GM12891 (cell line): ENCODE results near the gene CACNA1S.

Experiments used
- DNase-seq: peaks from one replicate; pipeline ENCODE4 v3.0.0; 2011; ENCODE audit warnings: low spot score; ENCODE audit not compliant: insufficient read length
- FAIRE-seq: peaks from 2 replicates; lab custom pipeline; 2011; peaks lifted over from hg19 to GRCh38; lab: Jason Lieb, UNC
- PAX5 ChIP-seq: IDR thresholded peaks from 2 replicates; pipeline ENCODE4 v1.6.1; 2011; ENCODE audit warnings: low read length, moderate library complexity, mild to moderate bottlenecking; ENCODE audit not compliant: insufficient read depth, severe bottlenecking
- POLR2A ChIP-seq: IDR thresholded peaks from 2 replicates; pipeline ENCODE4 v1.6.1; 2011; ENCODE audit warnings: low read depth, low read length, control low read depth
- POLR2AphosphoS5 ChIP-seq: IDR thresholded peaks from 2 replicates; pipeline ENCODE4 v1.6.1; 2011; ENCODE audit warnings: low read depth, low read length, control low read depth
- POU2F2 ChIP-seq: IDR thresholded peaks from 2 replicates; pipeline ENCODE4 v1.6.1; 2011; ENCODE audit warnings: low read depth, mild to moderate bottlenecking, control low read depth, low read length, moderate library complexity
- SPI1 ChIP-seq: IDR thresholded peaks from 2 replicates; pipeline ENCODE4 v1.6.1; 2011; ENCODE audit warnings: low read depth, low read length, control low read depth
- TAF1 ChIP-seq: IDR thresholded peaks from 2 replicates; pipeline ENCODE4 v1.6.1; 2011; ENCODE audit warnings: low read depth, low read length, control low read depth

CACNA1S gene

DNA sequence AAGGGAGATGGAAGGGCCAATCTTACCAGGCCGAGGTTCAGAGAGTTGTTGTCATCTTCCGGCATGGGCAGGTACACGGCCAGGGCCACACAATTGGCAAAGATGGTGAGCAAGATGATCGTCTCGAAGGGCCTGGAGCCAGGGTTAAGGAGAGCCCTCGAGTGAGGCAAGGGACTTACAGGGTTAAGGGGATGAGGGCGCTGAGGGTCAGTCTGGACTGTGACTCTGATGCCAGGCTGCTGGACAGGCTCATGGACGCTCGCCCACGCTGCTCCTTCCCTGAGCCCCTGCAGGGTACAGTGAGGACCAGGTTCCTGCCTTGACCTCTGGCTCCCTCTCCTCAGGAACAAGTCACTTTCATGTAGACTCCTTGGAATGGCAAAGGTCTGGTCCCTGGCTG lies 2.1 kb downstream of the CACNA1S start:
- TF ChIP-seq POLR2A = no peak
- TF ChIP-seq PAX5 = no peak
- no peak for TF ChIP-seq TAF1
- TF ChIP-seq POLR2AphosphoS5 = no peak
- TF ChIP-seq POU2F2 = no peak
- no peak for TF ChIP-seq SPI1
- no peak for FAIRE-seq
- DNase-seq = no peak

DNA sequence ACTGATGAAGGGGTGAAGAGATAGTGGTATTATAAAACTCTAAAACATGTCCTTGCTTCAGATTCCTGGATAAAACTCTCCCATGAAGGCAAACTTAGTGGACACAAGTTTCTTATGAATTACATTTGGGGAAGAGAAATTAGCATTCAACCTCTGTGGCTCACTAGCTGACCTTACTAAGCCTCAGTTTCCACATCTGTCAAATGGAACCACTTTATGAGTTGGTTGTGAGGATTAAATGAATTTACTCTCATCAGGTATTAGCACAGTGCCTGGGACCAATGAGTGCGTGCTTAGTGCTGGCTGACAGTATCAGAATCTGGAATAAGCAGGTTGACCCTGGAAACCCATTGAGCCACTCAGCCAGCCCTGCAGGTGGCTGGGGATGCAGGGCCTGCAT lies 2.6 kb downstream of the CACNA1S start:
- no peak for TF ChIP-seq POLR2A
- no peak for TF ChIP-seq PAX5
- TF ChIP-seq SPI1 = no peak
- no peak for TF ChIP-seq POLR2AphosphoS5
- no peak for TF ChIP-seq TAF1
- no peak for TF ChIP-seq POU2F2
- FAIRE-seq (no peak), DNase-seq (no peak)

DNA sequence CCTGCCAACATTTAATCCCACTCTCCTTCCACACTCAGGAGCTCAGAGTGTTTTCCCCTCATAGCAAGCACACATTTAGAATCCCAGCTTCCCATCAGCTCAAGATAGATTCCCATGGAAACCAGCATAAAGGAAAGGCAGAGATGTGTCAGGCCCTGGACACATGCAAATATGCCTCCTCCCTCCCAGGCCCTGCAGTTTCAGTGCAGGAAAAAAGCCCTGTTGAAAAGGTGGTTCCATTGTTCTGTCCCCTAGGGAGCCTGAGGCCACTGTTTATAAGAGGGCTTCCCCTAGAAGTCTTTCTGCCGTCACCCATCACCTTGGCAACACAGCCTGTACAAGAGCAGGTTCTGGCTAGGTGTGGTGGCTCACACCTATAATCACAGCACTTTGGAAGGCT lies 3.6 kb downstream of the CACNA1S start:
- FAIRE-seq = no peak
- DNase-seq = no peak

DNA sequence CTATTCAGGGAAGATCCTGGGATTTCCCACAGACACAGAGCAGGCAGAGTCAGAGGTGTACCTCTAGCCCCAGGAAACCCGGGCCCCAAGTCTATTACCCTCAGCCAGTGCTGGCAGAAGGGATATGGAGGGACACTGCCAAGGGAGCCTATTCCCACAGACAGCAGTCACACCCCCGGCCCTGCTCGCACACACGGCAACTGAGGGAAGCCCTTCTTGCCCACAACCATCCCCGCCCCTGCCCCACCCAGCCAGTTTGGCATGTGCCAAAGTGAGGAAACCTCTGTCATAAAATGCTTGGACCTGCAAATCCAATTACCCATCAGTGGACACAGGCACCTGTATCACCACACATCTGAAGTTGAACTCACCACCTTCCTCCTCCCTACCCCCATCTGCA lies 6.5 kb downstream of the CACNA1S start:
- FAIRE-seq = no peak
- DNase-seq = no peak
- TF ChIP-seq POU2F2 = no peak
- no peak for TF ChIP-seq PAX5
- TF ChIP-seq POLR2A = no peak
- no peak for TF ChIP-seq POLR2AphosphoS5
- no peak for TF ChIP-seq TAF1
- TF ChIP-seq SPI1 = no peak

More for the DNA sequence above, 3.6 kb downstream of the CACNA1S start:
- TF ChIP-seq POLR2A (no peak), TAF1 (no peak)

DNA sequence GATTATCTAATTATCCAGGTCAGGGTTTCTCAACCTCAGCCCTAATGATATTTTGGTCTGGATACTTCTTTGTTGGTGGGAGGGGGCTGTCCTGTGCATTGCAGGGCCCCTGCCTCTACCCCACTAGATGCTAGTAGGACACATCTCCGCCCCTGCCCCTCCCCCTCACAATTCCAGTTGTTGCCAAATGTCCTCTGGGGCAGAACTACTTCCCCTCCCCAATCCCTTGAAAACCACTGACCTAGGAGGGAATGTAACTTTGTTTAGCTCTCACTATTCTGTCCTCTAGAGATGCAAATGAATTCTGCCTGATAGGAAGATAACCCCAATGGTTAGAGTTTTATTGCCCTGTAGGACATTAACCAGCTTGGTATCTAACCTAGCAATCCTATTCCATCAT lies 8.1 kb downstream of the CACNA1S start:
- FAIRE-seq (no peak), DNase-seq (no peak)
- no peak for TF ChIP-seq POLR2AphosphoS5
- TF ChIP-seq POU2F2 = no peak
- no peak for TF ChIP-seq POLR2A
- no peak for TF ChIP-seq SPI1
- no peak for TF ChIP-seq PAX5
- no peak for TF ChIP-seq TAF1

DNA sequence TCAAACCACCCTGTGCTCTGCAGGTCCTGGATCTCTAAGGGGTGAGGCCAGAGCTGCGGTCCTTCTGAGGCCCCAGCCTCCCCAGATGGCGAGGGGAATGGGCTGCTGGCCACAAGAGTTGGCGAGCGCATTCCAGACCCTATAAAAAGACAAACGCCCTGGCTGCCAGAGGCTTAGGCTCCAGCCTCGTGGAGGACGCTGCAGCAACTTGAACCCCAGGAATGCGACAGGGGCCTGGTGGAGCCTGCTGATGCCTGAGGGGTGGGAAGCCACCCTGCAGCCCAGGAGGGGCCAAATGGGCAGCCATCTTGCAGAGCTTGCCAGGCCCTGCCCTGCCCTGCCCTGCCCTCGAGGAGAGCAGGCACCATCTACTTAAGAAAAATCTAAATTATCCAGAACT lies 8.6 kb downstream of the CACNA1S start:
- FAIRE-seq (no peak), DNase-seq (no peak)
- TF ChIP-seq POU2F2 = no peak
- TF ChIP-seq SPI1 = no peak
- no peak for TF ChIP-seq TAF1
- no peak for TF ChIP-seq PAX5
- no peak for TF ChIP-seq POLR2A
- no peak for TF ChIP-seq POLR2AphosphoS5

DNA sequence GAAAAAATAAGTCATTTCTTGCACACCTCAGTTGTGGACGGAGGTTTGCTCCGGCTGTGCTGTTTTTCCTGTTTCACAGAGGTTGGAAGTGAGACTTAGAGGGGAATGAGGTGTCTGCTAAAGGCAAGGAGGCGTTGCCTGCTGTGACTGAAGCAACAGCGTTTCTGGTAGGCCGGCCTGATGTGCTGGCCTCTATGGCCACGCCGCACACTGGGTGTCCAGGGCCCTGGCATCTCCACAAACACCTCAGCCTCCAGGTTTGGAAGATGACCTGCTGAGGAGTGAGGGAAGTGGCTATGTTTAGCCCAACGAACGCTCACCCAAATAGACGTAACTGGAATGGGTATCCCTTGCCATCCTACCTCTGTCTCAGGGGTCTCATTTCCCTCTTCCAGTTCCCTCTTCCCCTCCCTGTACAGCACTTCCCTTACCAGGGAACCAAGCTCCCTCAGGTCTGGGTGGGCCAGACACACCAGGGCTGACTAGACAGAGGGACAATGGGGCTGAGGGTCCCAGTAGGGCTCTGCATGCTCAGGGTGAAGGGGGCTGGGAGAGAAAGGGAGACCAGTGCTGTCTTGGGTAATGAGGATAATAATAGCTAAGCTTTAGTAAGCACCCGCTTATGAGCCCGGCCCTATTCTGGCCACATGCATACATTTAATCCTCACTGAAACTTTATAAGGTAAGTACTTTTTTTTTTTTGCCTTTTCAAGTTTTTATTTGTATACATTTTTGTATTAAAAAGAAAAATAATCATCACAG lies 11.9 kb downstream of the CACNA1S start:
- FAIRE-seq (no peak), DNase-seq (no peak)
- TF ChIP-seq SPI1 (no peak), POU2F2 (no peak), TAF1 (no peak), POLR2A (no peak), POLR2AphosphoS5 (no peak), PAX5 (no peak)

DNA sequence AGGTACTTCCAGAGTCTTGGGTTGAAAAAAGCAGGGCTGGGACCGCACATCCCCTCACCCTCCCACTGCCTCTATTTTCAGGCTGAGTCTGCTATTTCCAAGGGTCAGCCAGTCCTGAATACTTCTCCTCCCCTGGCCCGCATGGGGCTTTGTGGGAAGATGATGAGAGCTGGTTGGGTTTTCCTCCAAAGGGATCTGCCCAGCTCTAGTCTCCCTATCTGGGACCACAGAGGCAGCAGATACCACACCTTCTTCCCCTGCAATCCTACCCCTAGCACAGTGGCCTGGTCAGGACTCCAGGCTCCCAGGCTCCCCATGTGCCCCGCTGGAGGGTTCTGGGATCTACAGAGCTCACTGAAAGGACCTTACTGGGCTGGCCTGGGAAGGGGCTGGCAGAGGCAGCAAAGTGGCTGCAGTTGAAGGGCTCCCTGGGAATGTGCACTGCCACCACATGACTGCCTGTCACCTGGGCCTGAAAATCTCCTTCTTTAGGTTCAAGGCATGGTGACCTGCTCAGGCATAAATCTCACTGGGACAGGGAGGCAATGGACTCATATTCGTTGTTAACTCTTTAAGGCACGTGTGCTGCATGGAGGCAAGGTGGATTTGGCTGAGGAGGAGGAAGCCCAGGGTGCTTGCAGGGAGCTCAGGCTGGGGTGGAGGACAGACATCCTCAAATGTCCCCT lies 13.1 kb downstream of the CACNA1S start:
- TF ChIP-seq SPI1 (no peak), POU2F2 (no peak), POLR2A (no peak), PAX5 (no peak), POLR2AphosphoS5 (no peak), TAF1 (no peak)
- DNase-seq (no peak), FAIRE-seq (no peak)

DNA sequence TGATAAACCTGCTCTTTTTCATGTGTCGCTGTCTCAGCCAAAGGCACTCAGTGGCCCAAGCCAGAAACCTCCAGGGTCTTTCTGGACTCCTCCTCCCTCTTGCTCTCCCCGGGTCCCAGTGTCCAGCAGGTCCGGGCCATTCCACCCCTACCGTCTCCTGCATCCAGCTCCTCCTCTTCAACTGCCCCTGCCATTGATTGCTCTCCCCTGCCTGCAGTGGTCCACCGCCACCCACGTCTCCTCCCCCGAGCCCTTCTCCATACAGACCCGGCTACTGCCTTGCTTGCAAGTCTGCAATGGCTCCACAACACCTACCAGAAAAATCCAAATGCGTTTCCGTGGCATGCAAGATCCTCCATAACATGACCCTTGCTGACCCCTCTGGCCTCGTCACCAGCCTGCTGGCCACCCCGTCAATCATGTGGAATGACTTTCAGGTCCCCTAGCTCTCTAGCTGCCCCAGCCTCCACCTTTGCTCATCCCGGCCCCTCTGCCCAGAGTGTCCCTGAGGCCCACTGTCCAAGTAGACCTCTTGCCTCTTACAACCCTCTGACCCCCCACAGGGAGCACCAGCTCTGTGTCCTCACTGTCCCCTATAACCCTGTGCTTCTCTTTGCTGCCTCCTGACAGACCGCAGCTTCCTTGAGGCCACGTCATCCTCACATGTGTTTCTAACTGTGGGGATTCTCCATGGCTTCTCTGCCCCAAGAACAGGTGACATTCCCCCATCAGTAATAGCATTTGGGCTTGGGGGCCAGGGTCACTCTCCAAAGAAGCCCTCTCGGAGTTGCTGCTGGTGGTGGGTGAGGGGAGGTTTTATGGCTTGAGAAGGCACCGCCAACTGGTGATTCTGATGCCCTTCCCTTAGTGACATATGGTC lies 15.0 kb downstream of the CACNA1S start:
- FAIRE-seq (no peak), DNase-seq (no peak)
- TF ChIP-seq POLR2A (no peak), SPI1 (no peak), PAX5 (no peak), TAF1 (no peak), POLR2AphosphoS5 (no peak)
